ENCODE results near the gene HS6ST1.
"Not testable (repeated sequence)": the region's sequence is repeated elsewhere in the genome, so short reads cannot be mapped to it uniquely, and the experiment has no call there.

HS6ST1 gene

GRCh38 chr2:128269063-128269989 lies 49.3 kb downstream of the HS6ST1 start:
- H3K27me3 ChIP-seq (ENCODE audit: insufficient read depth, poor library complexity, severe bottlenecking): no peaks in the 10 kb centered on the region
- TF ChIP-seq REST (IDR thresholded peaks at IDR 0.05; ENCODE audit: insufficient replicate concordance, low read depth): no peak
- no peak for TF ChIP-seq GABPA (IDR thresholded peaks at IDR 0.05; ENCODE audit: low read depth)
- no peak for TF ChIP-seq POLR2AphosphoS5 (IDR thresholded peaks at IDR 0.05; ENCODE audit: low read depth)
- no peak for TF ChIP-seq CTCF (IDR thresholded peaks at IDR 0.05; ENCODE audit: insufficient read depth, low read length)
- no peak for TF ChIP-seq SPI1 (IDR thresholded peaks at IDR 0.05; ENCODE audit: borderline replicate concordance, low read depth)
- no peak overlapping the region for H3K4me3 ChIP-seq (replicated peaks; ENCODE audit: insufficient read depth, low read length)
- no peak for DNase-seq (ENCODE audit: low read depth in 1 of 2, low spot score in 1 of 2)
- H3K27ac ChIP-seq (replicated peaks): no peak overlapping the region

- not testable (repeated sequence) for DNase-seq (ENCODE audit: low read depth in 1 of 2, low spot score in 1 of 2); H3K27ac ChIP-seq (replicated peaks); H3K4me3 ChIP-seq (replicated peaks; ENCODE audit: insufficient read depth, low read length); H3K27me3 ChIP-seq (ENCODE audit: insufficient read depth, poor library complexity, severe bottlenecking)
Observed at GRCh38 chr2:128268611-128269010, 50.1 kb downstream of the HS6ST1 start.

- H3K27me3 ChIP-seq (ENCODE audit: insufficient read depth, poor library complexity, severe bottlenecking); H3K4me3 ChIP-seq (replicated peaks; ENCODE audit: insufficient read depth, low read length); DNase-seq (ENCODE audit: low read depth in 1 of 2, low spot score in 1 of 2); H3K27ac ChIP-seq (replicated peaks): not testable (repeated sequence)
Observed at GRCh38 chr2:128268145-128268544, 50.5 kb downstream of the HS6ST1 start.

- H3K27me3 ChIP-seq (ENCODE audit: insufficient read depth, poor library complexity, severe bottlenecking); H3K4me3 ChIP-seq (replicated peaks; ENCODE audit: insufficient read depth, low read length); H3K27ac ChIP-seq (replicated peaks); DNase-seq (ENCODE audit: low read depth in 1 of 2, low spot score in 1 of 2): not testable (repeated sequence)
Observed at GRCh38 chr2:128267649-128268048, 51.0 kb downstream of the HS6ST1 start.

- DNase-seq (ENCODE audit: low read depth in 1 of 2, low spot score in 1 of 2); H3K27ac ChIP-seq (replicated peaks); H3K4me3 ChIP-seq (replicated peaks; ENCODE audit: insufficient read depth, low read length): not testable (repeated sequence)
Observed at GRCh38 chr2:128267197-128267596, 51.5 kb downstream of the HS6ST1 start.

GRCh38 chr2:128266463-128266862 lies 52.2 kb downstream of the HS6ST1 start:
- H3K4me3 ChIP-seq (replicated peaks; ENCODE audit: insufficient read depth, low read length); H3K27me3 ChIP-seq (ENCODE audit: insufficient read depth, poor library complexity, severe bottlenecking); H3K27ac ChIP-seq (replicated peaks); DNase-seq (ENCODE audit: low read depth in 1 of 2, low spot score in 1 of 2): not testable (repeated sequence)

More at GRCh38 chr2:128267197-128267596, 51.5 kb downstream of the HS6ST1 start:
- H3K27me3 ChIP-seq (ENCODE audit: insufficient read depth, poor library complexity, severe bottlenecking): not testable (repeated sequence)

GRCh38 chr2:128265608-128265993 lies 53.1 kb downstream of the HS6ST1 start:
- not testable (repeated sequence) for DNase-seq (ENCODE audit: low read depth in 1 of 2, low spot score in 1 of 2); H3K4me3 ChIP-seq (replicated peaks; ENCODE audit: insufficient read depth, low read length); H3K27ac ChIP-seq (replicated peaks); H3K27me3 ChIP-seq (ENCODE audit: insufficient read depth, poor library complexity, severe bottlenecking)

Data from HL-60 (cell line).